Measurements from ENCODE around the gene RHPN2. TPM values are rescaled to one million over a fixed set of nuclear protein-coding genes. Genes with fewer than 3 reads are reported as not detected.

RHPN2 gene
- total and polyA plus RNA-seq, 2 of the 13 experiments (the other 11 are each of a cell fraction or from before 2014, with no cell fraction given), result 20.3 to 48.0 TPM

DNA sequence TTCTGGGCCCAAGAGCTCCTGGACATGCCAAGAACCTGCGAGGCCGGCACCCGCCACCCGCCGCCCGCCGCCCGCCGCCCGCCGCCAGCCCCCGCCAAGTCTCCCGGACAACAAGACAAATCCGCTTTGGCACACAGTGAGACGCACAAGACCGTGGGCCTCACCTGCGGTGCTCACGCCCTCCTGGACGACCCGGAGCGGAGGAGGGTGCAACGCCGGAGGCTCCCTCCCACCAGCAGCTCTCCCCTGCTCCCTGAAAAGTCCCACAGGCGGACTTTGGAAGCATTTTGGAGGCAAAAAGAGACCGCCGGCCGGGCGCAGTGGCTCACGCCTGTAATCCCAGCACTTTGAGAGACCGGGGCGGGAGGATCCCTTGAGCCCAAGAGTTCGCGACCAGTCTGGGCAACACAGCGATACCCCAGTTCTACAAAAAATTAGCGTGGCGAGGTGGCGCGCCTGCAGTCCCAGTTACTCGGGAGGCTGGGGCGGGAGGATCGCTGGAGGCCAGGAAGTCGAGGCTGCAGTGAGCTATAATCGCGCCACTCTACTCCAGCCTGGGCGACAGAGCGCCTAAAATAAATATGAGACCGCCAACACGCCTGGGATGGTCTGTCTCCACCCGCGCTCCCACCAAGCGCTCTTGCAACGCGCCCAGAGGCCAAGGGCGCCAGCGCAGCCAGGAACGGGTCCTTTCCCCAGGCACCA lies 783 bp downstream of the RHPN2 start (continued):
- no peak for TF ChIP-seq ZBTB40 (IDR thresholded peaks at IDR 0.05)
- TF ChIP-seq ZBTB40 (CRISPR knock-in tag; IDR thresholded peaks at IDR 0.05), result 0 out of 2 replicates have a peak, but pooled peaks have one; percentile 38
- no peak for TF ChIP-seq ZNF83 (CRISPR knock-in tag; IDR thresholded peaks at IDR 0.05; ENCODE audit: borderline replicate concordance)
- TF ChIP-seq U2AF2 (IDR thresholded peaks at IDR 0.05; ENCODE audit: low read depth, low read length), result no peak
- TF ChIP-seq, protein P1, sequence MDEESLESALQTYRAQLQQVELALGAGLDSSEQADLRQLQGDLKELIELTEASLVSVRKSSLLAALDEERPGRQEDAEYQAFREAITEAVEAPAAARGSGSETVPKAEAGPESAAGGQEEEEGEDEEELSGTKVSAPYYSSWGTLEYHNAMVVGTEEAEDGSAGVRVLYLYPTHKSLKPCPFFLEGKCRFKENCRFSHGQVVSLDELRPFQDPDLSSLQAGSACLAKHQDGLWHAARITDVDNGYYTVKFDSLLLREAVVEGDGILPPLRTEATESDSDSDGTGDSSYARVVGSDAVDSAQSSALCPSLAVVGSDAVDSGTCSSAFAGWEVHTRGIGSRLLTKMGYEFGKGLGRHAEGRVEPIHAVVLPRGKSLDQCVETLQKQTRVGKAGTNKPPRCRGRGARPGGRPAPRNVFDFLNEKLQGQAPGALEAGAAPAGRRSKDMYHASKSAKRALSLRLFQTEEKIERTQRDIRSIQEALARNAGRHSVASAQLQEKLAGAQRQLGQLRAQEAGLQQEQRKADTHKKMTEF (CRISPR knock-in tag; IDR thresholded peaks at IDR 0.05), result no peak
- no peak for TF ChIP-seq ZNF691 (CRISPR knock-in tag; IDR thresholded peaks at IDR 0.05; ENCODE audit: borderline replicate concordance, low read depth)
- TF ChIP-seq RELA (CRISPR knock-in tag; IDR thresholded peaks at IDR 0.05), result no peak
- TF ChIP-seq NBN (conservative IDR thresholded peaks at IDR 0.05), result no peak
- no peak for TF ChIP-seq MYNN (CRISPR knock-in tag; IDR thresholded peaks at IDR 0.05; ENCODE audit: low read depth)
- no peak for TF ChIP-seq ESRRA (CRISPR knock-in tag; IDR thresholded peaks at IDR 0.05; ENCODE audit: low read depth)
- no peak for TF ChIP-seq FOXM1 (CRISPR knock-in tag; IDR thresholded peaks at IDR 0.05)
- TF ChIP-seq ZNF501 (CRISPR knock-in tag; IDR thresholded peaks at IDR 0.05), result 0 out of 2 replicates have a peak, but pooled peaks have one; percentile 35
- TF ChIP-seq RBM39 (IDR thresholded peaks at IDR 0.05; ENCODE audit: low read depth, low read length, poor library complexity, severe bottlenecking), result peak; percentile 5
- TF ChIP-seq TFDP2 (CRISPR knock-in tag; IDR thresholded peaks at IDR 0.05), result 0 out of 2 replicates have a peak, but pooled peaks have one; percentile 44
- TF ChIP-seq PBX2 (CRISPR knock-in tag; IDR thresholded peaks at IDR 0.05), result no peak
- no peak for TF ChIP-seq CEBPG (CRISPR knock-in tag; IDR thresholded peaks at IDR 0.05)

Measured in HepG2 (cell line).